Liver (tissue), 3 donors: ENCODE data around the gene MAPKAPK2.

Experiments
- EGR1 ChIP-seq, 2 donors: IDR thresholded peaks; 2 replicates each; pipeline ENCODE4 v1.6.1; 2016 to 2018; ENCODE audit warnings: antibody characterized with exemption in 2 of 2, low read depth in 2 of 2
- GABPA ChIP-seq, 2 donors: IDR thresholded peaks in 1 of 2; conservative IDR thresholded peaks in 1 of 2; 2 replicates each; pipeline ENCODE4 v1.6.1; 2016; ENCODE audit warnings: antibody characterized with exemption in 2 of 2, mild to moderate bottlenecking in 1 of 2, moderate library complexity in 1 of 2
- HNF4A ChIP-seq, 2 donors: conservative IDR thresholded peaks; 2 replicates each; pipeline ENCODE4 v1.6.1; 2016; ENCODE audit warnings: antibody characterized with exemption in 2 of 2, mild to moderate bottlenecking in 2 of 2
- JUND ChIP-seq, 2 donors: IDR thresholded peaks; 2 replicates each; pipeline ENCODE4 v1.6.1; 2016; ENCODE audit warnings: antibody characterized with exemption in 2 of 2
- RAD21 ChIP-seq, 2 donors: IDR thresholded peaks; 2 replicates each; pipeline ENCODE4 v1.6.1; 2016; ENCODE audit warnings: antibody characterized with exemption in 2 of 2, mild to moderate bottlenecking in 2 of 2
- RXRA ChIP-seq, 2 donors: IDR thresholded peaks; 2 replicates each; pipeline ENCODE4 v1.6.1; 2017 to 2018; ENCODE audit warnings: antibody characterized with exemption in 2 of 2, mild to moderate bottlenecking in 1 of 2
- SP1 ChIP-seq: IDR thresholded peaks from 2 replicates; pipeline ENCODE4 v1.6.1; 2018; ENCODE audit warnings: antibody characterized with exemption, mild to moderate bottlenecking
- TAF1 ChIP-seq: conservative IDR thresholded peaks from 2 replicates; pipeline ENCODE4 v1.6.1; 2016; ENCODE audit warnings: antibody characterized with exemption, mild to moderate bottlenecking
- TF ChIP-seq, protein P1 (sequence below): fragments of 150-350 bp; IDR thresholded peaks from 2 replicates; pipeline ENCODE4 v1.5.1; 2017; ENCODE audit warnings: improper control_type of control experiment, low read depth, low read length; ENCODE audit not compliant: missing input control
- TF ChIP-seq, protein P2 (sequence below): IDR thresholded peaks from 2 replicates; pipeline ENCODE4 v1.6.1; 2016; ENCODE audit warnings: antibody characterized with exemption
- TF ChIP-seq, protein P3 (sequence below): IDR thresholded peaks from 2 replicates; pipeline ENCODE4 v1.6.1; 2016; ENCODE audit warnings: antibody characterized with exemption
- TF ChIP-seq, protein P4 (sequence below): IDR thresholded peaks from 2 replicates; pipeline ENCODE4 v1.6.1; 2016; ENCODE audit warnings: antibody characterized with exemption, mild to moderate bottlenecking
- TF ChIP-seq, protein P5 (sequence below): IDR thresholded peaks from 2 replicates; pipeline ENCODE4 v1.6.1; 2016; ENCODE audit warnings: antibody characterized with exemption
- donor health status: healthy.
- donor health status: healthy.

GRCh38 chr1:206681359-206681758 lies 3.3 kb upstream of the MAPKAPK2 start:
- TF ChIP-seq, protein P1, sequence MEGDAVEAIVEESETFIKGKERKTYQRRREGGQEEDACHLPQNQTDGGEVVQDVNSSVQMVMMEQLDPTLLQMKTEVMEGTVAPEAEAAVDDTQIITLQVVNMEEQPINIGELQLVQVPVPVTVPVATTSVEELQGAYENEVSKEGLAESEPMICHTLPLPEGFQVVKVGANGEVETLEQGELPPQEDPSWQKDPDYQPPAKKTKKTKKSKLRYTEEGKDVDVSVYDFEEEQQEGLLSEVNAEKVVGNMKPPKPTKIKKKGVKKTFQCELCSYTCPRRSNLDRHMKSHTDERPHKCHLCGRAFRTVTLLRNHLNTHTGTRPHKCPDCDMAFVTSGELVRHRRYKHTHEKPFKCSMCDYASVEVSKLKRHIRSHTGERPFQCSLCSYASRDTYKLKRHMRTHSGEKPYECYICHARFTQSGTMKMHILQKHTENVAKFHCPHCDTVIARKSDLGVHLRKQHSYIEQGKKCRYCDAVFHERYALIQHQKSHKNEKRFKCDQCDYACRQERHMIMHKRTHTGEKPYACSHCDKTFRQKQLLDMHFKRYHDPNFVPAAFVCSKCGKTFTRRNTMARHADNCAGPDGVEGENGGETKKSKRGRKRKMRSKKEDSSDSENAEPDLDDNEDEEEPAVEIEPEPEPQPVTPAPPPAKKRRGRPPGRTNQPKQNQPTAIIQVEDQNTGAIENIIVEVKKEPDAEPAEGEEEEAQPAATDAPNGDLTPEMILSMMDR = no peak
- TF ChIP-seq, protein P2, sequence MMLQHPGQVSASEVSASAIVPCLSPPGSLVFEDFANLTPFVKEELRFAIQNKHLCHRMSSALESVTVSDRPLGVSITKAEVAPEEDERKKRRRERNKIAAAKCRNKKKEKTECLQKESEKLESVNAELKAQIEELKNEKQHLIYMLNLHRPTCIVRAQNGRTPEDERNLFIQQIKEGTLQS = no peak
- TF ChIP-seq TAF1 (no peak), HNF4A (conservative IDR thresholded peaks at IDR 0.05) (no peak), SP1 (no peak), EGR1 (IDR thresholded peaks at IDR 0.05; ENCODE audit: low read depth in 2 of 2) (no peak), RAD21 (IDR thresholded peaks at IDR 0.05) (no peak), GABPA (IDR thresholded peaks at IDR 0.05 in 1 of 2, conservative IDR thresholded peaks at IDR 0.05 in 1 of 2) (no peak), RXRA (IDR thresholded peaks at IDR 0.05) (no peak), JUND (IDR thresholded peaks at IDR 0.05) (no peak)
- TF ChIP-seq, protein P3, sequence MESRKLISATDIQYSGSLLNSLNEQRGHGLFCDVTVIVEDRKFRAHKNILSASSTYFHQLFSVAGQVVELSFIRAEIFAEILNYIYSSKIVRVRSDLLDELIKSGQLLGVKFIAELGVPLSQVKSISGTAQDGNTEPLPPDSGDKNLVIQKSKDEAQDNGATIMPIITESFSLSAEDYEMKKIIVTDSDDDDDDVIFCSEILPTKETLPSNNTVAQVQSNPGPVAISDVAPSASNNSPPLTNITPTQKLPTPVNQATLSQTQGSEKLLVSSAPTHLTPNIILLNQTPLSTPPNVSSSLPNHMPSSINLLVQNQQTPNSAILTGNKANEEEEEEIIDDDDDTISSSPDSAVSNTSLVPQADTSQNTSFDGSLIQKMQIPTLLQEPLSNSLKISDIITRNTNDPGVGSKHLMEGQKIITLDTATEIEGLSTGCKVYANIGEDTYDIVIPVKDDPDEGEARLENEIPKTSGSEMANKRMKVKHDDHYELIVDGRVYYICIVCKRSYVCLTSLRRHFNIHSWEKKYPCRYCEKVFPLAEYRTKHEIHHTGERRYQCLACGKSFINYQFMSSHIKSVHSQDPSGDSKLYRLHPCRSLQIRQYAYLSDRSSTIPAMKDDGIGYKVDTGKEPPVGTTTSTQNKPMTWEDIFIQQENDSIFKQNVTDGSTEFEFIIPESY = no peak
- TF ChIP-seq, protein P4, sequence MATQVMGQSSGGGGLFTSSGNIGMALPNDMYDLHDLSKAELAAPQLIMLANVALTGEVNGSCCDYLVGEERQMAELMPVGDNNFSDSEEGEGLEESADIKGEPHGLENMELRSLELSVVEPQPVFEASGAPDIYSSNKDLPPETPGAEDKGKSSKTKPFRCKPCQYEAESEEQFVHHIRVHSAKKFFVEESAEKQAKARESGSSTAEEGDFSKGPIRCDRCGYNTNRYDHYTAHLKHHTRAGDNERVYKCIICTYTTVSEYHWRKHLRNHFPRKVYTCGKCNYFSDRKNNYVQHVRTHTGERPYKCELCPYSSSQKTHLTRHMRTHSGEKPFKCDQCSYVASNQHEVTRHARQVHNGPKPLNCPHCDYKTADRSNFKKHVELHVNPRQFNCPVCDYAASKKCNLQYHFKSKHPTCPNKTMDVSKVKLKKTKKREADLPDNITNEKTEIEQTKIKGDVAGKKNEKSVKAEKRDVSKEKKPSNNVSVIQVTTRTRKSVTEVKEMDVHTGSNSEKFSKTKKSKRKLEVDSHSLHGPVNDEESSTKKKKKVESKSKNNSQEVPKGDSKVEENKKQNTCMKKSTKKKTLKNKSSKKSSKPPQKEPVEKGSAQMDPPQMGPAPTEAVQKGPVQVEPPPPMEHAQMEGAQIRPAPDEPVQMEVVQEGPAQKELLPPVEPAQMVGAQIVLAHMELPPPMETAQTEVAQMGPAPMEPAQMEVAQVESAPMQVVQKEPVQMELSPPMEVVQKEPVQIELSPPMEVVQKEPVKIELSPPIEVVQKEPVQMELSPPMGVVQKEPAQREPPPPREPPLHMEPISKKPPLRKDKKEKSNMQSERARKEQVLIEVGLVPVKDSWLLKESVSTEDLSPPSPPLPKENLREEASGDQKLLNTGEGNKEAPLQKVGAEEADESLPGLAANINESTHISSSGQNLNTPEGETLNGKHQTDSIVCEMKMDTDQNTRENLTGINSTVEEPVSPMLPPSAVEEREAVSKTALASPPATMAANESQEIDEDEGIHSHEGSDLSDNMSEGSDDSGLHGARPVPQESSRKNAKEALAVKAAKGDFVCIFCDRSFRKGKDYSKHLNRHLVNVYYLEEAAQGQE = no peak
- TF ChIP-seq, protein P5, sequence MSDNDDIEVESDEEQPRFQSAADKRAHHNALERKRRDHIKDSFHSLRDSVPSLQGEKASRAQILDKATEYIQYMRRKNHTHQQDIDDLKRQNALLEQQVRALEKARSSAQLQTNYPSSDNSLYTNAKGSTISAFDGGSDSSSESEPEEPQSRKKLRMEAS = no peak
